Gastrocnemius medialis (tissue), 4 donors: ENCODE data around the gene ASIC4. TPM values are rescaled to one million over a fixed set of nuclear protein-coding genes. Genes with fewer than 3 reads are reported as not detected.

ENCODE experiments used
- ATAC-seq, 2 donors: fragments of 150-250 bp; one replicate each; pipeline ENCODE4 v1.9.1; 2016
- DNase-seq, 2 donors: peaks; one replicate each; pipeline ENCODE4 v3.0.0-alpha.2; 2019
- H3K27ac ChIP-seq, 4 donors: fragments of 200-600 bp; sonication (generic); 1 replicate in 1 of 4; 2 replicates in 3 of 4; pipeline ENCODE4 v1.5.1; 2016 to 2018; ENCODE audit warnings: mild to moderate bottlenecking in 2 of 4, moderate library complexity in 1 of 4
- H3K27me3 ChIP-seq, 3 donors: fragments of 200-600 bp; sonication (generic) in 2 of 3; 1 replicate in 1 of 3; 2 replicates in 2 of 3; pipeline versions ENCODE4 v1.5.1 to v1.6.0; 2016 to 2019; ENCODE audit warnings: mild to moderate bottlenecking in 1 of 3, moderate library complexity in 1 of 3
- H3K36me3 ChIP-seq, 2 donors: fragments of 200-600 bp; sonication (generic) in 1 of 2; one replicate each; pipeline ENCODE4 v1.5.1; 2017 to 2018
- H3K4me1 ChIP-seq, 2 donors: fragments of 200-600 bp; sonication (generic) in 1 of 2; one replicate each; pipeline ENCODE4 v1.5.1; 2016 to 2017; ENCODE audit warnings: mild to moderate bottlenecking in 2 of 2
- H3K4me3 ChIP-seq, 4 donors: fragments of 200-600 bp; sonication (generic) in 3 of 4; 1 replicate in 1 of 4; 2 replicates in 3 of 4; pipeline ENCODE4 v1.5.1; 2016 to 2019; ENCODE audit warnings: mild to moderate bottlenecking in 2 of 4
- H3K9me3 ChIP-seq, 3 donors: fragments of 200-600 bp; sonication (generic) in 2 of 3; 1 replicate in 1 of 3; 2 replicates in 2 of 3; pipeline ENCODE4 v1.5.1; 2016 to 2019
- CTCF ChIP-seq, 5 experiments: fragments of 450-650 bp in 3 of 5; fragments of 200-600 bp in 2 of 5; sonication (generic) in 2 of 5; IDR thresholded peaks in 4 of 5; conservative IDR thresholded peaks in 1 of 5; 1 replicate in 4 of 5; 2 replicates in 1 of 5; pipeline ENCODE4 v1.5.1; 2016 to 2019; ENCODE audit warnings: antibody characterized with exemption in 5 of 5, mild to moderate bottlenecking in 3 of 5, moderate library complexity in 3 of 5
- POLR2A ChIP-seq, 2 donors: fragments of 450-650 bp; IDR thresholded peaks; one replicate each; pipeline ENCODE4 v1.6.1; 2017; ENCODE audit warnings: antibody characterized with exemption in 2 of 2, mild to moderate bottlenecking in 2 of 2, moderate library complexity in 2 of 2
- in situ Hi-C, 4 donors: fragments of 200-750 bp; cut with MboI; loops; one replicate each; pipeline versions ENCODE4 v1.15.0 to v1.8.0; 2017; ENCODE audit warnings: low sequenced_read_pairs in 4 of 4
- intact Hi-C: fragments of 100-400 bp; cut with DNase I; formaldehyde crosslinking; loops from one replicate; pipeline ENCODE4 v1.15.1; 2023; ENCODE audit warnings: low total_unique reads
- total RNA-seq, 4 donors: library from RNA; depleted of rRNA; stranded (reverse); fragments of >200 nt; gene quantifications; one replicate each; pipeline versions ENCODE4 v1.1.0 to v1.2.3, GENCODE V29; 2016

ASIC4 gene
- total RNA-seq: under 1 TPM in 1 of 4 donors, not detected in 3; 0.11 TPM

DNA sequence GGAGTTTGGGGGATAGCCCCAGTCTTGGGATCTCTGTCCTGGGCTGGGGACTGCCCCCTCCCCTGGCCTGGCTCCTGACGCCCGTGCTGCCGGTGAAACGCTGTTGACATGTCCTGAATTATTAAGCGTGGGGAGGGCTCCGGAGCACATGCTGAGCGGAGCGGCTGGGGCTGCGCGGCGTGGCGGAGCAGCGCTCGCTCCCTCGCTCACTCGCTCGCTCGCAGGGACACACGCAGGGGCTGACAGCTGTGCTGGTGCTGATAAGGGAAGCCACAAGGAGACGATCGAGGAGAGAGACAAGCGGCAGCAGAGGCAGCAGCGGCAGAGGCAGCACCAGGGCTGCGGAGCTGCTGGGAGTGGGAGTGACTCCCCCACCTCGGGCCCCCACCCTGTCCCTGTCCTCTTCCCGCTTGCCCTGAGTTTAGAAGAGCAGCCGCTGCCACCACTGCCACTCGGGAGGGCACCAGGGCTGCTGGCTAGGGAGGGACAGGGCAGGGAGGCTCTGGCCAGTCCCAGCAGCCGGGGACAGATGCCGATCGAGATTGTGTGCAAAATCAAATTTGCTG is at the start of gene ASIC4:
ASIC4 (plus strand) TSS at position 287 of the 566 bp plus-strand sequence; CDS start at position 530, 243 bp downstream.
- H3K27ac ChIP-seq: no peak within 1 kb of the TSS
- no peaks in the 10 kb centered on the region for H3K9me3 ChIP-seq
- DNase-seq (no peak), ATAC-seq (no peak)
- no peaks in the 10 kb centered on the region for H3K36me3 ChIP-seq
- peaks cover 25 to 39% (median 31%) of the 10 kb centered on the region in 3 donors for H3K27me3 ChIP-seq
- TF ChIP-seq POLR2A (IDR thresholded peaks at IDR 0.05): no peak
- no peak for TF ChIP-seq CTCF (IDR thresholded peaks at IDR 0.05 in 4 of 5, conservative IDR thresholded peaks at IDR 0.05 in 1 of 5)
- peak within 1 kb of the TSS in 2 of 4 donors; percentile 10 to 24 for H3K4me3 ChIP-seq
- in situ Hi-C loops: no loop called here
- intact Hi-C loops: no loop called here
- peaks cover 7 to 15% of the 10 kb centered on the region in 2 donors for H3K4me1 ChIP-seq

DNA sequence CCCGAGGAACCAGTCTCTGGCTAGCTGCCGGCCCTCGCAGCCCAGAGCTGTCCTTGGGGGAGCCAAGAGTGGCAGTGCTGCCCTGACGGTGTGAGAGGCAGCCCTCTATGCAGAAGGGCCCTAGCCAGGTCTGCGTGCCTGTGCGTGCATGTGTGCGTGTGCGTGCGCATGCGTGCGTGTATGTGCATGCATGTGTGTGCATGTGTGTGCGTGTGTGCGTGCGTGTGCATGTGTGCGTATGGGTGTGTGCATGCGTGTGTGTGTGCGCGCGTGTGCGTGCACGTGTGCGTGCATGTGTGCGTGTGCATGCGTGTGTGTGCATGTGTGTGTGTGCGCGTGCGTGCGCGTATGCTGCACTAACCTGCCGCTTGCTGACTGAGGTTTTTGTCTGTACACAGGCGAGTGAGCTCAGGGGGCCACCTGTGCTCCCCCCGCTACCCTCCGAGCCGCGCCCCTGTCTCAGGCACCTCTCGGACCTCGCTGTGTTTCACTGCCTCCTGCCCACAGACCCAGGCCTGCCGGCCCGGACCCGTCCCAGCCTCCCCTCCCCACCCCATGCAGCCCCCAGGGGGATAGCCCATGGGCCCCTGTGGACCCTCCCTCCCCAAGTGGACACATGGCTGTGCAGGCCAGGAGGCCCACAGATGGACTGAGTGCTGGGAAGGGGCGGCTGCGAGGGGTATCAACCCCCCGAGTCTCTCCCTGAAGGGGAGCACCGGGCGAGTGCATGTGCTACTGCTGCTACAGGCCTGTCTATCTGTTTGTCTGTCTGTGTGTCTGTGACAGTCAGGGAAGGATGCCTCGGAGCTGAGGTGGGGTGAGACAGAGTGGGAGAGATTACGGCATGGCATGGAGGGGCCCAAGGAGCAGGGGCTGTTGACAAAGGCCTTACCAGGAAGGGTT is 48.4 kb upstream of the ASIC4 start:
- no peak for TF ChIP-seq CTCF (IDR thresholded peaks at IDR 0.05 in 4 of 5, conservative IDR thresholded peaks at IDR 0.05 in 1 of 5)
- no peak for TF ChIP-seq POLR2A (IDR thresholded peaks at IDR 0.05)
- DNase-seq: no peak
- H3K4me3 ChIP-seq: no peak overlapping the region
- in situ Hi-C loops: no loop called here
- intact Hi-C loops: no loop called here
- no peaks in the 10 kb centered on the region for H3K9me3 ChIP-seq
- ATAC-seq: no peak
- H3K27me3 ChIP-seq: no peaks in the 10 kb centered on the region
- peaks cover 7 to 8% of the 10 kb centered on the region in 2 donors for H3K4me1 ChIP-seq
- peak overlapping the region in 3 of 4 donors; percentile 10 to 54 (median 39) for H3K27ac ChIP-seq
- peaks cover 0 to 79% of the 10 kb centered on the region in 2 donors for H3K36me3 ChIP-seq

DNA sequence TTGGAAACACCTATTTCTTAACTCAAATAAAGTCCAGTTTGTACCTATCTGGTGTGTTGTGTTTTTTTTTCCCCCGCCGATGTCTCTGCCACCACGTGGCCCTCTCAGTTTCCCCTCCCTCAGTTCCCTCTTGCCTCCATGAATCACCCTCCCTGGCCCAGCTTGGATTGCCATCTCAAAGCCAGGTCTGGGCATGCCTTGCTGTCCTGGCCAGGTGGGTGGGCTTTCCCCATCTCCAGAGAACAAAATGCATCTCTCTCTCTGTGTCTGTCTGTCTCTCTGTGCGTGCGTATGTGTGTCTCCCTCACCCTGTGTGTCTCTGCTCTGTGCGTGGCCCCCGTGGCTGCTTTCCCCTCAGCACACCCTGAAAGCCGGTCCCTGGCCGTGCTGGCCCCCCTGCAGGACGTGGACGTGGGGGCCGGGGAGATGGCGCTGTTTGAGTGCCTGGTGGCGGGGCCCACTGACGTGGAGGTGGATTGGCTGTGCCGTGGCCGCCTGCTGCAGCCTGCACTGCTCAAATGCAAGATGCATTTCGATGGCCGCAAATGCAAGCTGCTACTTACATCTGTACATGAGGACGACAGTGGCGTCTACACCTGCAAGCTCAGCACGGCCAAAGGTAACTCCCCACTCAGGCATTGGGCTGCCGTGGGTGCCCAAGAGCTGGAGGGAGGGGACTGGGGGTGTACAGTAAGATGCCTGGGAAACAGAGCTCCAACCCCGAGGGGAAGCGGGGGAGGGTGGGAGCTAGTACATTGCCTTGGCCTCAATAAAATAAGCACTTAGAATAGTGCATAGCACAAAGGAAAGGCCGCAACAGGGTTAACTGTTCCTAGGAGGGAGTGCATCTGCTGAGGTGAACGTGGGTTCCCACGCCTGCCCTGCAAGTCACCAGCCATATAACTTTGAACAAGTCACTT is 47.2 kb upstream of the ASIC4 start:
- TF ChIP-seq POLR2A (IDR thresholded peaks at IDR 0.05) (no peak), CTCF (IDR thresholded peaks at IDR 0.05 in 4 of 5, conservative IDR thresholded peaks at IDR 0.05 in 1 of 5) (no peak)
- intact Hi-C loops (no loop called here), in situ Hi-C loops (no loop called here)
- Histone ChIP-seq H3K9me3 (no peaks in the 10 kb centered on the region), H3K4me3 (no peak overlapping the region), H3K4me1 (no peaks in the 10 kb centered on the region), H3K36me3 (peaks cover 0 to 83% of the 10 kb centered on the region in 2 donors), H3K27ac (peak overlapping the region in 1 of 4 donors; percentile 54), H3K27me3 (no peaks in the 10 kb centered on the region)
- DNase-seq (no peak), ATAC-seq (no peak)

- Histone ChIP-seq H3K9me3 (no peaks in the 10 kb centered on the region), H3K27ac (peak overlapping the region in 1 of 4 donors; percentile 31), H3K36me3 (peaks cover 0 to 83% of the 10 kb centered on the region in 2 donors), H3K4me1 (no peaks in the 10 kb centered on the region), H3K27me3 (no peaks in the 10 kb centered on the region), H3K4me3 (no peak overlapping the region)
- TF ChIP-seq CTCF (IDR thresholded peaks at IDR 0.05 in 4 of 5, conservative IDR thresholded peaks at IDR 0.05 in 1 of 5) (no peak), POLR2A (IDR thresholded peaks at IDR 0.05) (no peak)
- no peak for ATAC-seq
- intact Hi-C loops: no loop called here
- in situ Hi-C loops: no loop called here
- DNase-seq: no peak
These were observed 46.6 kb upstream of the ASIC4 start for GRCh38 chr2:219467736-219468075.
